ENCODE results near the gene TYW3.
"Not testable (repeated sequence)": the region's sequence is repeated elsewhere in the genome, so short reads cannot be mapped to it uniquely, and the experiment has no call there.

Gene TYW3

DNA sequence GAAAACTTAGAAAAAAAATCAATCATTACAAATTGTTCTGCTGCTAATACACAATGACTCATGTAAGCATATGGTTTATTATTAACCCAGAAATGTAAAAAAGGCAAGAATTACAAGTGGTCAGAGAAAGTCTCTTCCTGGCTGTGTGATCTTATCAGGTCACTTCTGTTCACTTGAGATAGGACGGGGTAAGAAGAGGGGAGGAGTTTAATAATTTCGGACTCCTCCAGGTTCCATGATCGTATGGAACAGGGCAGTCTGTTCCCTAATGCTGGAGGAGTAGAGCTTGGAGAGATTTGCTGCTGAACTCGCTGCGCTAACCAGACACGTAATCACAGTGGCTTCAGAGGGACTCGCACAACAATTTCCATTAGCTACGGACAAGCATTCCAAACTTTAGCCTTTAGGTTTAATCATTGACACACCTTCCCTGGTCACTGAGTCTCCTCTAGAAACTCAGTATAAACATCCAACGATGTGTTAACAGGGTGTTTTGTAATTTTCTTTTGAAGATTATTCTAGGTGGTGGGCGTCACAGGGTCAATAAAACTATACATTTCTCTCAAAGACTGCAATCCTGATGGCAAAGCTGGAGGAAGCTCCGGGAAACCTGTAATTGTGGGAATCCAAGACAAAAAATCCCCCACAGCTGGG, 1.4 kb upstream of the TYW3 start:
- DNase-seq: no peak

DNA sequence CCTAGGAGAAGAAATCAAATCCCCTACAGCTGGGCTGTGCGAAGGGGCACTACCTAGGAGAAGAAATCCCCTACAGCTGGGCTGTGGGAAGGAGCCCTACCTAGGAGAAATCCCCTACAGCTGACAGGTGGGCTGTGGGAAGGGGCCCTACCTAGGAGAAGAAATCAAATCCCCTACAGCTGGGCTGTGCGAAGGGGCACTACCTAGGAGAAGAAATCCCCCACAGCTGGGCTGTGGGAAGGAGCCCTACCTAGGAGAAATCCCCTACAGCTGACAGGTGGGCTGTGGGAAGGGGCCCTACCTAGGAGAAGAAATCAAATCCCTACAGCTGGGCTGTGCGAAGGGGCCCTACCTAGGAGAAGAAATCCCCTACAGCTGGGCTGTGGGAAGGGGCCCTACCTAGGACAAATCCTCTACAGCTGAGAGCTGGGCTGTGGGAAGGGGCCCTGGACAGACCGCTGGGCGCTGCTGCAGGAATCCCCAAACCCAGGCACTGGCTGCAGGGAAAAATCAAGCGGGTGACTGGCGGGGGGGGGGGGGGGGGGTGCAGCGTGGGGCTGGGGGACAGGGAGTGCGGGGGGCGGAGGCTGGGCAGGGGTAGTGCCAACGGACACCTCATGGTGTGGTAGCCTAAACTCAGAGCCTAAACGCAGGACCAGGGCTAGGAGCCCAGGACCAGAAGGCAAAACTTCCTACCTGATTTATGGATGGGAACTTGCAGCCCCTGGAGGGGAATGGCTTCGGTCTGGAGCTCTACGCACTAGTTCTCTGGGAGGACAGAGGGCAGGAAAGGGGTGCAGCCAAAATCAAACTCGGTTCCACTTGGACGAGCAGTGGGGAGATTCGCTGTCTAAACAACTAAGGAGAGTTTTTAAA, 643 bp upstream of the TYW3 start:
- DNase-seq: not testable (repeated sequence)

DNA sequence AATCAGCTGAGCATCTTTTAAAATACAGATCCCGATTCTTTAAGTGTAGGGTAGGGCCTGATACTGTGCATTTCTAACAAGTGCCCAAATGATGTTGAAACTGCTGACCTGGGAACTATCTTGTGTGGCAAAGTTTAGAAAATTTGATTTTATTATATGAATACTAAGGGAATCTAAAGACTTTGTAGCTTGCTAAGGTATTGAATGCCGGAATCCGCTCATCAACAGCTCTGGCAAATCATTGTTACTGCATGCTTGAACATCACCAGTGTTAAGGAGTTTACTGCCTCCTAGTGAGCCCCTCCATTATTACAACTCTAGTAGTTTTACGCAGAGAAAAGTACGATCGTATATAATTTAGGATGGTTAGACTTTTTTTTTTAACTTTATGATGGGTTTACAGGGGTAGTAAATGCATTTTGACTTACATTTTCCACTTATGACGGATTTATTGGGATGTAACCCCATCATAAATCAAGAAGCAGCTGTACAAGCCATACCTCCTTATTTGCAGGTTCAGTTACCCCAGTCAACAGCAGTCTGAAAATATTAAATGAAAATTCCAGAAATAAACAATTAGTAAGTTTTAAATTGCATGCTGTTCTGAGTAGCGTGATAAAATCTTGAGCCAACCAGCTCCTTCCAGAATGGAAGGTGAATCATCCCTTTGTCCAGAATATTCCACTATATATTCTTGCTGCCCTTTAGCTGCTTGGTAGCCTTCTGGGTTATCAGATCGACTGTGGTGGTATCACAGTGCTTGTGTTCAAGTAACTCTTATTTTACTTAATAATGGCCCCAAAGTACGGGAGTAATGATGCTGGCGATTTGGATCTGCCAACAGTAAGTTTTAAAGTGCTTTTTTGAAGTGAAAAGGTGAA, 892 bp downstream of the TYW3 start:
- peak; percentile 58 for DNase-seq

DNA sequence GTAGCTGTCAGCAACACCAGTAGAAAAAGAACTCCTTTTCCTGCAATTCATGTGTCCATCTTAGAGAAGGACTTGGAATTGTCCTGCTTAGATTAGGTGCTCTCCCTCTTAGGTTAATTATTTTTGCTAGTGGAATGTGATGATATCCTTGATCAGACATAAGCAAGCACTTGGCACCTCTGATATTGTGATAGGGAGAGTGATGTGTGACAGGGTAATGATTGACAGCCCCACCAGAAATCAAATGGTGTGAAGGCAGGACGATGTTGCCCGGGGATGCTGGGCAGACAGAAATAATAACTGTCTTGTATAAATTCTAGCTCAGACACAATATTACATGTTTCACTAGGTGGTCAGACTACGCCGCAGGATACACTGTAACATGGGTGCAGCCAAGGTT, 4.4 kb downstream of the TYW3 start:
- DNase-seq: no peak

DNA sequence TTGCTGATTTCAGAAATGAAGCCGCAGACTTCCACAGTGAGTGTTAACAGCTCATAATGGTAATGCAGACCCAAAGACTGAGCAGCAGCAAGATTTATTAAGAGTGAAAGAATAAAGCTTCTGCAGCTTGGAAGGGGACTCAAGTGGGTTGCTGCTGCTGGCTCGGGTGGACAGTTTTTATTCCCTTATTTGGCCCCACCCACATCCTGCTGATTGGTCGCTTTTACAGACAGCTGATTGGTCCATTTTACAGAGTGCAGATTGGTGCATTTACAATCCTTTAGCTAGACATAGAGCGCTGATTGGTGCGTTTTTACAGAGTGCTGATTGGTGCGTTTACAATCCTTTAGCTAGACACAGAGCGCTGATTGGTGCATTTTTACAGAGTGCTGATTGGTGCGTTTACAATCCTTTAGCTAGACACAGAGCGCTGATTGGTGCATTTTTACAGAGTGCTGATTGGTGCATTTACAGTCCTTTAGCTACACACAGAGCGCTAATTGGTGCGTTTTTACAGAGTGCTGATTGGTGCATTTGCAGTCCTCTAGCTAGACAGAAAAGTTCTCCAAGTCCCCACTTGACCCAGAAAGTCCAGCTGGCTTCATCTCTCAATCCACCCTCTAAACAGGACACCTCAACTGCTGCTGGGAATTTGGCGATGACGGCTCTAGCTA, 7.5 kb downstream of the TYW3 start:
- not testable (repeated sequence) for DNase-seq

DNA sequence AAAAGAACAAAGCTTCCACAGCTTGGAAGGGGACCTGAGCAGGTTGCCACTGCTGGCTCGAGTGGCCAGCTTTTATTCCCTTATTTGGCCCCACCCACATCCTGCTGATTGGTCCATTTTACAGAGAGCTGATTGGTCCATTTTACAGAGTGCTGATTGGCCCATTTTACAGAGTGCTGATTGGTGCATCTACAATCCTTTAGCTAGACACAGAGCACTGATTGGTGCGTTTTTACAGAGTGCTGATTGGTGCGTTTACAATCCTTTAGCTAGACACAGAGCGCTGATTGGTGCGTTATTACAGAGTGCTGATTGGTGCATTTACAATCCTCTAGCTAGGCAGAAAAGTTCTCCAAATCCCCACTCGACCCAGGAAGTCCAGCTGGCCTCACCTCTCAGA, 12.3 kb downstream of the TYW3 start:
- not testable (repeated sequence) for DNase-seq

DNA sequence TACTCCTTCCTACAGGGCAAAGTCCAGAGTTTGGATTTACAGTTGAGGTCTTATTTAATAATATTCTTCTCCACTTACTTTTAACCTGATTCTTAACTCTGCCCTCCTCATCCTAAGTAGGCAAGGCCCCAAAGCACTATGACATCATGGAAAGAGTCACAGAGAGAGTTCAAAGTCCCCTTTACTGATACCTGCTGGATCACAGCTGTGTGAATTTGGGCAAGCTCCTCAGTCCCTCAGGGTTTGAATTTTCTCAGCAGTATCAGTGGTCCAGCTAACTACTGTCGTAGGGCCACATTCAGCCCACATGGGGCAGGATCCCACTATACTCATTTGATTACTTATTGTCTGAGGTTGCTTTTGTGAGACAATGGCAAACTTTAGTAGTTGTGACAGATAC, 16.0 kb downstream of the TYW3 start:
- no peak for DNase-seq

DNA sequence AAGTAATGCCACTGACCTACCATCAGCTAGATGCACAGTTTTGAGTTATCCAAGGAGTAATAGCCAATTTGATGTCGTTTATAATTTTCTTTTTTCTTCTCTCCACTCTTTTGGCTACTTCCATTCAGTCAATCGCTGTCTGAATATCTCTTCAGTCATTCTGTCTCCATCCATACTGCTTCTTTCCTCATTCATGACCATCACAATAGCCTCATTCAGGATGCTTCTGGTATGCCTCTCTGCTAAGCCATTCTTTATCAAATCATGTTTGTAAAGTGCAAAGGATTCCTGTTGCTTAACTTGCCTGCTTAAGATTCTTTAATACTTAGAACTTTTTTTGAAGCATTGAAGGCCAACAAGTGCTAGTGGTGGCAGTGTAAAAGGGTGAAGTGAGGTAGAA, 20.2 kb downstream of the TYW3 start:
- no peak for DNase-seq

DNA sequence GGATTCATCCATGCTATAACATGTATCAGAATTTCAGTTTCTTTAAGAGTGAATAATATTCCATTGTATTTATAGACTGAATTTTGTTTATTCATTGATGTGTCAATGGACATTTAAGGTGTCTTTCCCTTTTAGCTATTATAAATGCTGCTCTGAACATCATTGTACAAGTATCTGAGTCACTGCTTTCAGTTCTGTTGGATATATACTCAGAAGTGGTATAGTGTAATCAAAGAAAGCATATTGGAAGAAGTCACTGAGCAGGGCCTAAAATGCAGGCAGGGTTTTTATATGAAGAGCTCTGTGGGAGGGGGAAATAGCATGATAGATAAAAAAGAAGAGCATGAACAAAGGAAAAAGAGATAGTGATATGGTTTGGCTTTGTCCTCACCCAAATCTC, 22.5 kb downstream of the TYW3 start:
- no peak for DNase-seq

DNA sequence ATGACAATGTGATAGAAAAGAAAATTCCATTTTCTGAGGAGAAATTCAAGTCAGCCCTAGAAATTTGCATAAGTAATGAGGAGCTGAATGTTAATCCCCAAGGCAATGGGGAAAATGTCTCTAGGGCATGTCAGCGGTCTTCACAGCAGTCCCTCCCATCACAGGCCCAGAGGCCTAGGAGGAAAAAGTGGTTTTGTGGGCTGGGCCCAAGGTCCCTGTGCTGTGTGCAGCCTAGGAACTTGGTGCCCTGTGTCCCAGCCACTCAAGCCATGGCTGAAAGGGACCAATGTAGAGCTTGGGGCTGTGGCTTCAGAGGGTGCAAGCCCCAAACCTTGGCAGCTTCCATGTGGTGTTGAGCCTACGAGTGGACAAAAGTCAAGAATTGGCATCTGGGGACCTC, 23.7 kb downstream of the TYW3 start:
- DNase-seq: not testable (repeated sequence)

DNA sequence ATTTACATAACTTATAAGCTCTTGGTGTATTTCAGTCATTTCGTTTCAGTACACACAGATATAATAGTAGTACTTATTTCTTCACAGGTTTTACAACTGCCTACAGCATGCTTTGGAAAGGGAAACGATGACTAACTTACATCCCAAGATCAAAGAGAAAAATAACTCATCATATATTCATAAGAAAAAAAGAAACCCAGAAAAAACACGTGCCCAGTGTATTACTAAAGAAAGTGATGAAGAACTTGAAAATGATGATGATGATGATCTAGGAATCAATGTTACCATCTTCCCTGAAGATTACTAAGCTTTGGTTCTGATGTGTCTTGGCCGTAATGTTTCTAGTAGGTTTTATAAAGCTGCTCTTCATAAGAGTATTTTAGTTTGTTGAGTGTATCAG, 30.9 kb downstream of the TYW3 start:
- no peak for DNase-seq

DNA sequence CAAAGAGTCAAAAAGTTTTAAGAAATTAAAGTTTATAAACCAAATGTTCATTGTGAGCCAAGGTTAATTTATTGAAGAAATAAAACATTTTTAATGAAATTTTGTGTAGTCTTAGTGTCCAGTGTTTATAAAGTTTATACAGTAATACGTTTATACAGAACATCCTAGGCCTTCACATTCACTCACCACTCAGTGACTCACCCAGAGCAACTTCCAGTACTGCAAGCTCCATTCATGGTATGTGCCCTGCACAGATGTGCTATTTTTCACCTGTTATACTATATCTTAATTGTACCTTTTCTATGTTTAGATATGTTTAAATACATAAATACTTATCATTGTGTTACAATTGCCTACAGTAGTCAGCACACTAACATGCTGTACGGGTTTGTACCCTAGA, 33.6 kb downstream of the TYW3 start:
- DNase-seq: no peak

DNA sequence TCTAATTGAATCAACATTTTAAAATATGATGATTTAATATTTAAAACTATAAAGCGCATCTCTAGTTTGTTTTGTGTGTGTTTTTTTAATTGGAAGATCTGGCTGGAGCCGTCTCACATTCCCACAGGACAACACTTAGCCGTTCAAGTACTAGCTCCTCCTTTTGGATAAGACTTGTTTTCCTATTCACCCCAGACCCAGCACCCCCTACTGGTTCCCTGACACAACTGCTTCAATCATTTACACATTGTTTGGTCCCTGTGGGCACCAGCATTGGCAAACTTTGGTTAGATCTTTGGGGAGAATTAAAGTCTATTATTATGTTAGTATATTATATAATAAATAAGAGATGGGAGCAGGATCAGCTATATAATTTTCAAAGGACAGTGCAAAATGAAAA, 34.5 kb downstream of the TYW3 start:
- no peak for DNase-seq

DNA sequence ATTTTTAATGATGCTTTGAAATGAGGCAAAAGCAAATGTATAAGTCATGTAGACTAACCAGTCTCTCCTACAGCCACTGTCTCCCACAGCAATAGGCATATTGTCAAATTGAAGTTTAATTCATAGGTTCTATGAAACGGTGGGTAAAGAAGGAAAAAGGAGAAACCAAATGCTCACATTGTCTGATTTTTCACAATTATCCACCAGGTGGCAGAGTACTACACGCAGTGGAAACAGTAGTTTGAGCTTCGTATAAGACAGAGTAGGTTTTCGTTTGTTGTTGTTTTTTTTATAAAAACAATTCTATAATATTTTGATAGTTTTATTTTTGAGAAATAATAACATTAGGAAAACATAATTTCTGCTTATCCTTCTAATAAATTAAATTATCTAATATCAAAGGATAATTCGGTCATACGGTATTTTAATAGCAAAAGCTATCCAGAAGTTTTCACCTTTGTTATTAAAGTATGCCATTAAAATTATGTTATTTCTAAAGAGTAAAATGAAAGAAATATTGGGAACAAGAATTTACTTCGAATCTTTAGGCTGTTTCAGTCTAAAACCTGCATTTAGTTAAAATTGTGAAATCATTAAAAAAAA, 39.1 kb downstream of the TYW3 start:
- DNase-seq: no peak

DNA sequence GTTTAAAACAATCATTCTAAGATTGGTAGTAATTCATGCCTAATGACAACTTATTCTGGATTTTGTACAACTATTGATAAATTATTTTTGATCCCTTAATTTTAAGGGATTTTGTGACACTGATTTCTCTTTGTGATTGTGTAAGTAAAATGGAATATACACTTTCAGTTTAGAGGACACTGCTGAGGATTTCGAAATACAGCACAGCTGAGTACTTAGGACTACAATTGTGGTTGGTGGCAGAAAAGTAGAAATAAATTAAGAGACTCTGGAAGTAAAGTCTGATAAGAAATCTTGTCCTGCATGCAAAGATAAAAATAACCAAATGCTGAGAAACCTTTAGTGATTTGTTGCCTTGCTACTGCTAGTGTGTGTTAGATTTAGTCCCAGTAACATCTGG, 40.0 kb downstream of the TYW3 start:
- DNase-seq: no peak

DNA sequence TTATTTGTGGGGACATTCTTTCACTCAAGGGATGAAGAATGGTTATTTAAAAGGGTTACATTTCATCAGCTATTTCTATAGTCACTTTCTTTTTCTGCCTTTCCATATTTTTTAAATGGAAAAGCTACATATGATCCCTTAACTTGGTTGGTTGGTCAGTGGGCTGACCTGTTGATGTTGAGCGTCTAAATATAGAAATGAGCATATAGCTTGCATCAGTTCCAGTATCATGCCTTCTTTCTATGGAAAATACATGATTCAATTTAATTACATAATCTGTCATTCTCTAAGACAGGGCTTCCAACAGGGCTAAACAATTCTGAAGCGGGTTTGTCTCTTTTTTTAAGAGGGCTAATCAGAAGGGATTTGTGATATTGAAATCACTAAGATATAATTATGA, 40.6 kb downstream of the TYW3 start:
- DNase-seq: no peak

DNA sequence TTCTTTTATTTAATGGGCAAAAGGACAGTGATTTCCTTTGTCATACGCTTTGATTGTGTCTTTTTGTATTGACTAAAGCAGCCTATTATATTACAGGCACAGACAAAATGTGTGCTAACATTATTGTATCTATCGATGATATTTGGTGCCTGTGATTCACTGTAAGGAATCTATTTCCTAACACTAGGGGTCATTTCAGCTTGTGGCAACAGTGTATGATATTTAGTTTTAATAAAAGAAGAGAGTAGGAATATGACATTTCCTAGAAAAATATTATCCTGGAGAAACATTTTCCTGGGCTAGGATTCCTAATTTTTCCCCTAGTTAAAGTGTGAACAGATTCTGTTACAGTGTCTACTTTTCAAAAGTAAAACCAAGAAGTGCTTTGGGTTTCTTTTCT, 42.8 kb downstream of the TYW3 start:
- DNase-seq: no peak

DNA sequence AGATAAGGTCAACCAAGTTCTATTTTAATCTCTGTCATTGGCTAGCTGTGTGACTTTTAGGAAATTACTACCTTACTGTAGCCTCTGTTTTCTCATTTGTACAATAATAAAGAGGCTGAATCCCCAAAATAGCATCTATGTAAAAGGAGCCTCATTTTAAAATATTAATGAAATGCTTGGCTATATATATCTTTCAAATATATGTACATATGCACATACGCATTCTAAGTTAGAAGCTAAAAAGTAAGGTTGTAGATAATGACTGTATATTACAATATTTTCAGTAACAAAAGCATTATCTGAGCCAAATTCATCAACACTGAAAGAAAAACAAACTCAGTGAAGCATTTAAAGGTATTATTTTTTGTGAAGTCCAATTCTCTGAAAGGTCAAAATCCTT, 44.6 kb downstream of the TYW3 start:
- no peak for DNase-seq

DNA sequence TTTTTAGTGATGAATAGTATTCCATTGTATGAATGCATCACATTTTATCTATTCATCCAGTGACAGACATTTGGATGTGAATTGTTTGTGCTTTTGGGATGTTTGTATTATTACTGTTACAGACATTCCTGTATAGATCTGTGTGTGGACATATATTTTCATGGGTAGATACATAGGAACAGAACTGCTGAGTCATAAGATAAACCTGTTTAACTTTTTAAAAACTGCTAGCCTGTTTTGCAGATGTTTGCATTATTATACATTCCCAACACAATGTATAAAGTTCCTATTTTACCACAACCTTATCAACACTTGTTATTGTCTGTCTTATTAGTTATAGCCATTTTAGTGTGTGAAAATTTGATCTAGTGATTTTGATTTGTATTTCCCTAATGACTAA, 46.8 kb downstream of the TYW3 start:
- DNase-seq: no peak

DNA sequence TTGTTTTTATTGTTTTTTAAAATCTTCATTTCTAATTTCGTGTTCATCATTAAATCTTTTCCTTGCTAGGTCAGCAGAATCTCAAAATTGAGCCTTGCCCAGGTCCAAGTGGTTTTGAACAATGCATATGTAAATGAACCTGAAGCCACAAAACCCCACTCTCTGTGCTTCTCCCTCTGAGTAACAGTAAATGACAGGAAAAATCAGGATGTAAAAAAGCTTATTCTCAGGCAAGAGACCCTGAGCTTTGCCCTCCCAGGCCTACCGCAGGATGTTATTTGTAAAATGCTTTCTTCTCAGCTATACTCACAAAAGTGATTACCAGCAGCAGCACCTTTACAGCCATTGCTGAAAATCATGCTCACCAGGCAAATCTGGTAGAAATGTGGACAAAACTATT, 47.6 kb downstream of the TYW3 start:
- no peak for DNase-seq

DNA sequence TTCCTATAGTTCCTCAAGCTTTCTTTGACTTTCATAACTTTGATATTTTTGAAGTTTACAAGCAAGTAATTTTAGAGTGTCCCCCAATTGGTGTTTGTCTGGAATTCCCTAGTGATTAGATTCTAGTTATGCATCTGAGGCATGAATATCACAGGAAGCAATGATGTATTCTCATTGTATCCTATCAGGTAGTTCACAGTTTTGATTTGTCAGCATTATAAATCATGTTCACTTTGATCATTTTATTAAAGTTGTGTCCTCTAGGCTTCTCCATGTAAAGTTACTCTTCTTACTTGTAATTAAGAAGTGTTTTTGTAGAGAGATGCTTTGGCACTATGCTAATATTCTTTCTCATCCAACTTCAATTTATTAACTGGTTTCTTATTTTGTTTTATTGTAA, 53.0 kb downstream of the TYW3 start:
- DNase-seq: no peak

DNA sequence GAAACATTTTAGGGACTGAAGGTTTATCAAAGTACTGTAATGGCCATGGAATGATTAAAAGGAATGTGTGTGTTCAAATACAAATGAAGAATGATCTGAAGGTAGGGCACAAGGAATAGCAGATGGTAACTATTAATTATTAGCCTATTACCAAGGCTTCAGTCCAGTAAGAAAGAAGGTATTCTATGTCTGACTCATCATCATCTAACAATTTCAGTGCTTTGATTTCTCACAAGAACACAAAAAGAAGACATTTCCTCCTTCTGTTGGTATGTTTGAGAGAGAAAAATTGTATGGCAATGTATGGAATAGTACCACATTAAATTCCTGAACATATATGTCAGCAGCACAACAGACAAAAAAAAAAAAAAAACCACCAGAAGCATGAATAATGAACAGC, 57.5 kb downstream of the TYW3 start:
- DNase-seq: no peak

DNA sequence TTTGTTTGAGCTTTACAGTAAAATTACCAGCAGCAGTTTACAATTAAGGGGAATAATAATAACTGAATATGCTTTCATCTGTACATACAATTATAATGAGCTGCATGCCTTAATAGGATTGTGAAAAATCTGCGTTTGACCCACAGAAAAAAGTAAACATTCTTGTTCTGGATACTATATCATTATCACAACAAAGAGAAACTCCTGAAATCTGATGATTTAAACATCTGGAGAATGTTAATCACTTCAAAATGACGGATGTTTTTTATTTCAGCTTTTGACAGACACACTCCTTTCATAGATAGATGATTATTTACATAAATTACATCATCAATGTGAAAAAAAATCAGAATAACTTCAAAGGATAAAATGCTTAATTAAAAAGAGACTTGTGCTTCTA, 58.5 kb downstream of the TYW3 start:
- DNase-seq: no peak
